ENCODE data around the gene SASS6.

DNA sequence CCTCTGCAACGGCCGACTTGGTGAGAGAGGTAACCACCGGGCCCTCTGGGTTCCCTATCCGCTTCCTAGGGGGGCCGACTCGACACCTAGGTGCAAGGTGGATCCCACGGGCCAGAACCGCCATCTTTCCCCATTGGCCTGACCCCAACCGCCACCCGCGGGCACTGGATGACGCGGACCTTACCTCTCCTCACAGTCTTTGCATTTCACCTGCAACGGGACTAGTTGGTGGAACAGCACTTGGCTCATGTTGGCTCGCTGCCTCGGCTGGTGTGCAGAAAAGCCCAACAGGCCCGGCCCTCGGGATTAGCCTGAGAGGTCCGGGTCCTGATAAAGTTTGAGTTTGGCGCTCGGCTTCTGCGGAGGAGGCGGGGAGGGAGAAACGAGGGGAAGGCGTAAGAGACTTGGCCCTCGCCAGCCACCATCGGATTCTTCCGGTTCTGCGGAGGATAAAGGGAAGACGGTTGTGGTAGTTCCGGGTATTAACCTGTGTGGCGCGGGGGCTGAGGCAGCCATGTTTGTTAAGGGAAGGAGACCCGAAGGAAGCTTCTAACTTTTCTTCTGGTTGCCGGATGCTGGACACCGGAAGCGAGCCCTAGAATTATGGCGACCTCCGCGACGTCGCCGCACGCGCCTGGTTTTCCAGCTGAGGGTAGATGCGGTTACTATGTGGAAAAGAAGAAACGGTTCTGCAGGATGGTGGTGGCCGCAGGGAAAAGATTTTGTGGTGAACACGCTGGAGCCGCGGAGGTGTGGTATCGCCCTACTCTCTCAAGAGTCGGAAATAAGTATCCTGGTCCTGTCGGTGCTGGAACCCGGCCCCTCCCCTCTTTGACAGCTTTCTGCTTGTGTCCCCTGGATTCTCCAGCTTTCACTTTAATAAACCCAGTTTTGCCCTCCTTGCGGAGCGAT, at the start of gene SASS6, which contains the start of gene TRMT13:
- TF ChIP-seq, protein P1, sequence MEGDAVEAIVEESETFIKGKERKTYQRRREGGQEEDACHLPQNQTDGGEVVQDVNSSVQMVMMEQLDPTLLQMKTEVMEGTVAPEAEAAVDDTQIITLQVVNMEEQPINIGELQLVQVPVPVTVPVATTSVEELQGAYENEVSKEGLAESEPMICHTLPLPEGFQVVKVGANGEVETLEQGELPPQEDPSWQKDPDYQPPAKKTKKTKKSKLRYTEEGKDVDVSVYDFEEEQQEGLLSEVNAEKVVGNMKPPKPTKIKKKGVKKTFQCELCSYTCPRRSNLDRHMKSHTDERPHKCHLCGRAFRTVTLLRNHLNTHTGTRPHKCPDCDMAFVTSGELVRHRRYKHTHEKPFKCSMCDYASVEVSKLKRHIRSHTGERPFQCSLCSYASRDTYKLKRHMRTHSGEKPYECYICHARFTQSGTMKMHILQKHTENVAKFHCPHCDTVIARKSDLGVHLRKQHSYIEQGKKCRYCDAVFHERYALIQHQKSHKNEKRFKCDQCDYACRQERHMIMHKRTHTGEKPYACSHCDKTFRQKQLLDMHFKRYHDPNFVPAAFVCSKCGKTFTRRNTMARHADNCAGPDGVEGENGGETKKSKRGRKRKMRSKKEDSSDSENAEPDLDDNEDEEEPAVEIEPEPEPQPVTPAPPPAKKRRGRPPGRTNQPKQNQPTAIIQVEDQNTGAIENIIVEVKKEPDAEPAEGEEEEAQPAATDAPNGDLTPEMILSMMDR (tag by site-specific recombination; IDR thresholded peaks at IDR 0.05): 0 out of 2 replicates have a peak, but pooled peaks have one; percentile 23
- TF ChIP-seq ZNF558 (tag by site-specific recombination; IDR thresholded peaks at IDR 0.05) (peak; percentile 40; the same call in 1 of the 2 replicates), ZNF274 (IDR thresholded peaks at IDR 0.05; ENCODE audit: low read length) (no peak), ZNF274 (tag by site-specific recombination; IDR thresholded peaks at IDR 0.05; ENCODE audit: borderline replicate concordance) (no peak), SP2 (tag by site-specific recombination; IDR thresholded peaks at IDR 0.05) (peak; percentile 82)

Measured in HEK293 (cell line).